Astrocyte (in vitro differentiated cells and primary cell): ENCODE results near the gene SLC66A2. TPM values are rescaled to one million over a fixed set of nuclear protein-coding genes. Genes with fewer than 3 reads are reported as not detected.

Source experiments
- DNase-seq: peaks from one replicate; pipeline ENCODE4 v3.0.0-alpha.2; 2010; ENCODE audit warnings: low read depth
- FAIRE-seq: peaks from 2 replicates; lab custom pipeline; 2011; peaks lifted over from hg19 to GRCh38; lab: Jason Lieb, UNC
- H2AFZ ChIP-seq: 2 replicates; pipeline ENCODE4 v1.6.0; 2012; ENCODE audit warnings: low read depth, low read length, inconsistent platforms
- H3K27ac ChIP-seq: 2 replicates; pipeline ENCODE4 v1.5.1; 2011; ENCODE audit warnings: low read depth, low read length, inconsistent platforms
- H3K27me3 ChIP-seq: 2 replicates; pipeline ENCODE4 v1.6.0; 2011; ENCODE audit warnings: low read length, inconsistent platforms; ENCODE audit not compliant: insufficient read depth
- H3K36me3 ChIP-seq: 2 replicates; pipeline ENCODE4 v1.5.1; 2011; ENCODE audit warnings: low read length, inconsistent platforms; ENCODE audit not compliant: insufficient read depth
- H3K4me1 ChIP-seq: 2 replicates; pipeline ENCODE4 v1.5.1; 2011; ENCODE audit warnings: low read length, inconsistent platforms; ENCODE audit not compliant: insufficient read depth
- H3K4me2 ChIP-seq: 2 replicates; pipeline ENCODE4 v1.6.0; 2012; ENCODE audit warnings: low read length, inconsistent platforms
- H3K4me3 ChIP-seq: 2 replicates; pipeline ENCODE4 v1.5.1; 2011; ENCODE audit warnings: low read depth, mild to moderate bottlenecking, low read length, inconsistent platforms; ENCODE audit not compliant: insufficient read depth
- H3K79me2 ChIP-seq: 2 replicates; pipeline ENCODE4 v1.6.0; 2012; ENCODE audit warnings: mild to moderate bottlenecking, low read length, inconsistent platforms; ENCODE audit not compliant: insufficient read depth
- H3K9ac ChIP-seq: 2 replicates; pipeline ENCODE4 v1.6.0; 2012; ENCODE audit warnings: mild to moderate bottlenecking, low read length, inconsistent platforms
- H3K9me3 ChIP-seq: 2 replicates; pipeline ENCODE4 v1.5.1; 2012; ENCODE audit warnings: low read depth, mild to moderate bottlenecking, low read length, inconsistent platforms; ENCODE audit not compliant: insufficient read depth
- H4K20me1 ChIP-seq: 2 replicates; pipeline ENCODE4 v1.6.0; 2012; ENCODE audit warnings: low read length, inconsistent platforms; ENCODE audit not compliant: insufficient read depth
- H3K27ac Mint-ChIP-seq: one replicate; pipeline ENCODE4 v1.8.0; 2021; ENCODE audit warnings: mild to moderate bottlenecking, mixed read lengths; ENCODE audit not compliant: unreplicated experiment
- H3K27me3 Mint-ChIP-seq: one replicate; pipeline ENCODE4 v1.8.0; 2021; ENCODE audit warnings: low read depth, mixed read lengths; ENCODE audit not compliant: unreplicated experiment
- H3K36me3 Mint-ChIP-seq: one replicate; pipeline ENCODE4 v1.8.0; 2021; ENCODE audit warnings: low read depth, mixed read lengths; ENCODE audit not compliant: unreplicated experiment
- H3K4me1 Mint-ChIP-seq: one replicate; pipeline ENCODE4 v1.8.0; 2021; ENCODE audit warnings: low read depth, mixed read lengths; ENCODE audit not compliant: unreplicated experiment
- H3K4me3 Mint-ChIP-seq: one replicate; pipeline ENCODE4 v1.8.0; 2021; ENCODE audit warnings: mild to moderate bottlenecking, moderate library complexity, mixed read lengths; ENCODE audit not compliant: unreplicated experiment
- H3K9me3 Mint-ChIP-seq: one replicate; pipeline ENCODE4 v1.8.0; 2021; ENCODE audit warnings: mild to moderate bottlenecking, mixed read lengths; ENCODE audit not compliant: unreplicated experiment
- CTCF ChIP-seq: IDR thresholded peaks from 2 replicates; pipeline ENCODE4 v1.5.1; 2011; ENCODE audit warnings: low read depth, mild to moderate bottlenecking, inconsistent platforms, low read length, moderate library complexity; ENCODE audit not compliant: insufficient read depth
- EZH2 ChIP-seq: IDR thresholded peaks from 2 replicates; pipeline ENCODE4 v1.6.1; 2012; ENCODE audit warnings: mild to moderate bottlenecking, low read length, inconsistent platforms; ENCODE audit not compliant: insufficient read depth
- total RNA-seq: library from RNA; stranded (reverse); gene quantifications from 2 replicates; pipeline ENCODE4 v1.2.1, GENCODE V29; 2021

Gene SLC66A2
- total RNA-seq, 1 donor from 2014 or later = 25.3 TPM

DNA sequence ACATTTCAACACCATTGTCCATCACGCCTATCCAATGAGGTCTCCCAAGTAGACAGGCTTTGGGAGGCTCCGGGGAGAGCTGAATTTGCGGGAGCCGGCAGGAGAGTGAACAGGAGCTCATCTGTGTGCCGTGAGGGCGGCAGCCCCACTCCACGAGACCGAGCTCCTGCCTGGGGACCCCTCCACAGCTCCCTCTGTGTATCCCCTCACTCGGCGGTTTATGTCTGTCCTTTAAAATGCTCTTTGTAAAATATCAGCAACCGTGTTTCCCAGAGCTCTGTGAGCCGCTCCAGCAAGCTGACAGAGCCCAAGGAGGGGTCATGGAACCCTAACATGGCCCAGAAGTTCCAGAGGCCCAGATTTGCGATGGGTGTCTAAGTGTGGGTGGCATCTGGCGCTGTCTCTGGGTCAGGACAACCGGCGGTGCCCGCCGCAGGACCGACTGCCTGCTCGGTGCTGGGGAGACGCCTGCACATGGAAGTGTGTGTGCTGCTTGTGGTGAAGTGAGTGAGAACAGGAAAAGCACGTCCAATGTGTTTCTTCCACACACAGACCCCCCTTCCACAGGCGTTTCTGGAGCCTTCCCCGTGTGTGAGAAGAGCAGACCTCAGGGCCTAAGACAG lies 34.8 kb downstream of the SLC66A2 start:
- no peaks in the 10 kb centered on the region for H3K4me1 Mint-ChIP-seq
- Histone ChIP-seq H3K27me3 (no peaks in the 10 kb centered on the region), H3K79me2 (no peaks in the 10 kb centered on the region), H3K4me2 (no peak overlapping the region), H3K4me3 (no peak overlapping the region), H4K20me1 (peaks cover 27% of the 10 kb centered on the region), H3K4me1 (peaks cover 3% of the 10 kb centered on the region), H3K9me3 (no peaks in the 10 kb centered on the region), H3K36me3 (no peaks in the 10 kb centered on the region), H3K9ac (no peak overlapping the region), H3K27ac (no peak overlapping the region), H2AFZ (no peak overlapping the region)
- H3K27ac Mint-ChIP-seq = no peak overlapping the region
- DNase-seq (no peak), FAIRE-seq (no peak)
- peaks cover 34% of the 10 kb centered on the region for H3K36me3 Mint-ChIP-seq
- H3K9me3 Mint-ChIP-seq = peaks cover 7% of the 10 kb centered on the region
- TF ChIP-seq EZH2 (no peak), CTCF (no peak)
- H3K4me3 Mint-ChIP-seq = no peak overlapping the region
- H3K27me3 Mint-ChIP-seq = no peaks in the 10 kb centered on the region

DNA sequence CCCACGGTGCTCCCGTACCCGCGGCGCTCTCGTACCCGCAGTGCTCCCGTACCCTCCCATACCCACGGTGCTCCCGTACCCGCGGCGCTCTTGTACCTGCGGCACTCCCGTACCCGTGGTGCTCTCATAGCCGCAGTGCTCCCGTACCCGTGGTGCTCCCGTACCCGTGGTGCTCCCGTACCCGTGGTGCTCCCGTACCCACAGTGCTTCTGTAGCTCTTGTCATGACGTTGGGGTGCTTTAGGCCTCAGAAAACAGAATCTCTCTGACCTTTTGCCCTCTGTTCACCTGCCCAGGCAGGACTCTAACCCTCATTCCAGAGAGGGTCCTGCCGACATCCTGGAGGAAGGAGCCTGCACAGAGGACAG lies 35.3 kb downstream of the SLC66A2 start:
- H3K27ac Mint-ChIP-seq = no peak overlapping the region
- H3K4me3 Mint-ChIP-seq = no peak overlapping the region
- no peak overlapping the region for H3K9ac ChIP-seq

More for the DNA sequence above, 35.3 kb downstream of the SLC66A2 start:
- Mint-ChIP-seq H3K4me1 (no peaks in the 10 kb centered on the region), H3K27me3 (no peaks in the 10 kb centered on the region), H3K9me3 (peaks cover 7% of the 10 kb centered on the region), H3K36me3 (peaks cover 34% of the 10 kb centered on the region)
- Histone ChIP-seq H2AFZ (no peak overlapping the region), H3K27ac (no peak overlapping the region), H3K79me2 (peaks cover under 1% of the 10 kb centered on the region), H3K27me3 (no peaks in the 10 kb centered on the region), H3K9me3 (no peaks in the 10 kb centered on the region), H3K36me3 (no peaks in the 10 kb centered on the region), H3K4me3 (no peak overlapping the region), H3K4me2 (no peak overlapping the region), H4K20me1 (peaks cover 33% of the 10 kb centered on the region), H3K4me1 (peaks cover 3% of the 10 kb centered on the region)
- TF ChIP-seq CTCF (no peak), EZH2 (no peak)
- DNase-seq (no peak), FAIRE-seq (no peak)
